ENCODE measurements around the gene BAX. TPM values are rescaled to one million over a fixed set of nuclear protein-coding genes. Genes with fewer than 3 reads are reported as not detected.

The BAX gene
- total and polyA plus RNA-seq, 9 of the 15 experiments (the other 6 are each of a cell fraction or from before 2014, with no cell fraction given) = 3.2 to 95.4 (median 44.5) TPM

GRCh38 chr19:48965040-48965805, 10.5 kb downstream of the BAX start, which contains the start of gene FTL (continued):
- TF ChIP-seq PBX2 (CRISPR knock-in tag; IDR thresholded peaks at IDR 0.05; ENCODE audit: low read depth) = no peak
- TF ChIP-seq PBX2 (tag; conservative IDR thresholded peaks at IDR 0.05; ENCODE audit: low read depth) = no peak
- TF ChIP-seq ZNF699 (CRISPR knock-in tag; IDR thresholded peaks at IDR 0.05; ENCODE audit: insufficient replicate concordance) = no peak
- 0 out of 2 replicates have a peak, but pooled peaks have one; percentile 17 for TF ChIP-seq TAF15 (IDR thresholded peaks at IDR 0.05; ENCODE audit: low read depth, low read length)
- TF ChIP-seq XRCC5 (IDR thresholded peaks at IDR 0.05; ENCODE audit: low read depth, low read length) = 0 out of 2 replicates have a peak, but pooled peaks have one; percentile 68
- no peak; the same call in 1 of the 2 replicates for TF ChIP-seq SMAD4 (CRISPR knock-in tag; conservative IDR thresholded peaks at IDR 0.05)
- TF ChIP-seq HOMEZ (CRISPR knock-in tag; IDR thresholded peaks at IDR 0.05) = no peak
- TF ChIP-seq NFIX (CRISPR knock-in tag; IDR thresholded peaks at IDR 0.05; ENCODE audit: low read depth) = no peak
- peak; percentile 98 for TF ChIP-seq DNMT1 (IDR thresholded peaks at IDR 0.05)
- peak; percentile 80 for TF ChIP-seq ZNF407 (IDR thresholded peaks at IDR 0.05; ENCODE audit: low read depth)
- TF ChIP-seq ZNF696 (CRISPR knock-in tag; conservative IDR thresholded peaks at IDR 0.05) = no peak
- peak; percentile 66 to 86; a peak in 1 of 4 replicates for TF ChIP-seq MLX (CRISPR knock-in tag; conservative IDR thresholded peaks at IDR 0.05)
- no peak for TF ChIP-seq TEAD2 (tag; IDR thresholded peaks at IDR 0.05)
- peak; percentile 89 for TF ChIP-seq BHLHE40 (IDR thresholded peaks at IDR 0.05; ENCODE audit: low read length)
